ENCODE data around the gene COA4.

The COA4 gene

GRCh38 chr11:73876424-73877310, at the start of gene COA4, which contains the start of gene PAAF1:
COA4 (minus strand) TSS chr11:73876846; CDS start chr11:73873378, 3,468 bp downstream.
PAAF1 (plus strand) TSS chr11:73876999; CDS start chr11:73877022, 23 bp downstream.
- H3K4me3 ChIP-seq (replicated peaks in 1 of 2; ENCODE audit: low read depth in 2 of 2, low read length in 2 of 2): peak within 1 kb of the TSS; percentile 81 to 94
- DNase-seq (ENCODE audit: low read depth in 2 of 2): peak; percentile 95 to 96
- TF ChIP-seq, protein P1, sequence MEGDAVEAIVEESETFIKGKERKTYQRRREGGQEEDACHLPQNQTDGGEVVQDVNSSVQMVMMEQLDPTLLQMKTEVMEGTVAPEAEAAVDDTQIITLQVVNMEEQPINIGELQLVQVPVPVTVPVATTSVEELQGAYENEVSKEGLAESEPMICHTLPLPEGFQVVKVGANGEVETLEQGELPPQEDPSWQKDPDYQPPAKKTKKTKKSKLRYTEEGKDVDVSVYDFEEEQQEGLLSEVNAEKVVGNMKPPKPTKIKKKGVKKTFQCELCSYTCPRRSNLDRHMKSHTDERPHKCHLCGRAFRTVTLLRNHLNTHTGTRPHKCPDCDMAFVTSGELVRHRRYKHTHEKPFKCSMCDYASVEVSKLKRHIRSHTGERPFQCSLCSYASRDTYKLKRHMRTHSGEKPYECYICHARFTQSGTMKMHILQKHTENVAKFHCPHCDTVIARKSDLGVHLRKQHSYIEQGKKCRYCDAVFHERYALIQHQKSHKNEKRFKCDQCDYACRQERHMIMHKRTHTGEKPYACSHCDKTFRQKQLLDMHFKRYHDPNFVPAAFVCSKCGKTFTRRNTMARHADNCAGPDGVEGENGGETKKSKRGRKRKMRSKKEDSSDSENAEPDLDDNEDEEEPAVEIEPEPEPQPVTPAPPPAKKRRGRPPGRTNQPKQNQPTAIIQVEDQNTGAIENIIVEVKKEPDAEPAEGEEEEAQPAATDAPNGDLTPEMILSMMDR (IDR thresholded peaks at IDR 0.05; ENCODE audit: low read depth, low read length): no peak

- TF ChIP-seq, protein P1 (IDR thresholded peaks at IDR 0.05; ENCODE audit: low read depth, low read length): no peak
- no peak overlapping the region for H3K4me3 ChIP-seq (replicated peaks in 1 of 2; ENCODE audit: low read depth in 2 of 2, low read length in 2 of 2)
- DNase-seq (ENCODE audit: low read depth in 2 of 2): no peak
Observed at GRCh38 chr11:73921180-73921579, 44.5 kb upstream of the COA4 start.

- no peak overlapping the region for H3K4me3 ChIP-seq (replicated peaks in 1 of 2; ENCODE audit: low read depth in 2 of 2, low read length in 2 of 2)
- TF ChIP-seq, protein P1 (IDR thresholded peaks at IDR 0.05; ENCODE audit: low read depth, low read length): no peak
- peak in 1 of 2 donors; percentile 15 for DNase-seq (ENCODE audit: low read depth in 2 of 2)
Observed at GRCh38 chr11:73916435-73916834, 39.8 kb upstream of the COA4 start.

- no peak for DNase-seq (ENCODE audit: low read depth in 2 of 2)
- TF ChIP-seq, protein P1 (IDR thresholded peaks at IDR 0.05; ENCODE audit: low read depth, low read length): no peak
- H3K4me3 ChIP-seq (replicated peaks in 1 of 2; ENCODE audit: low read depth in 2 of 2, low read length in 2 of 2): no peak overlapping the region
Observed at GRCh38 chr11:73914284-73914683, 37.6 kb upstream of the COA4 start.

DNA sequence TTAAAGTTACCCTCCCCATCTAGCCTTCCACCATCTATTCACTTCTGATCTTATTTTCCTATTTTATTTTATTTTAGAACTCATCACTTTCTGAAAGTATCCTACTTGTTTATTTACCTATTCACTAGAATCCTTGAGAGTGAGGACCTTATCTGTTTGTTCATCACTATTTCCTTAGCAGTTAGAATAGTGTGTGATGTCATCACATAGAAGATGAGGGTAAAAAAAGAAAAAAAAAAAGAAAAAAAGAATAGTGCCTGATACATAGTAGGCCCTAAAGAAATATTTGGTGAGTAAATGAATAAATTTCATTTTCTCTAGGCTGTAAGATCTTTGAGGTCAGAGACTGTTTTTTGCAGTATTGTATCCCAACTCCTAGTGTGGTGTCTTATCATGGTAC, 36.8 kb upstream of the COA4 start:
- no peak for DNase-seq (ENCODE audit: low read depth in 2 of 2)
- H3K4me3 ChIP-seq (replicated peaks in 1 of 2; ENCODE audit: low read depth in 2 of 2, low read length in 2 of 2): no peak overlapping the region
- TF ChIP-seq, protein P1 (IDR thresholded peaks at IDR 0.05; ENCODE audit: low read depth, low read length): no peak

- TF ChIP-seq, protein P1 (IDR thresholded peaks at IDR 0.05; ENCODE audit: low read depth, low read length): no peak
- no peak overlapping the region for H3K4me3 ChIP-seq (replicated peaks in 1 of 2; ENCODE audit: low read depth in 2 of 2, low read length in 2 of 2)
- no peak for DNase-seq (ENCODE audit: low read depth in 2 of 2)
Observed at GRCh38 chr11:73912026-73912425, 35.4 kb upstream of the COA4 start.

Measured in cardiac fibroblast (primary cell).